IPS-20b (cell line): ENCODE measurements around the gene LLPH.

ENCODE experiments used
- H3K27ac ChIP-seq: one replicate; pipeline ENCODE4 v1.5.1; 2013; ENCODE audit warnings: low read length
- H3K27me3 ChIP-seq: 2 replicates; pipeline ENCODE4 v1.6.1; 2013; ENCODE audit warnings: mild to moderate bottlenecking, low read length, inconsistent platforms; ENCODE audit not compliant: insufficient read depth
- H3K36me3 ChIP-seq: 2 replicates; pipeline ENCODE4 v1.6.1; 2013; ENCODE audit warnings: low read depth, mild to moderate bottlenecking, inconsistent platforms, low read length, moderate library complexity; ENCODE audit not compliant: insufficient read depth
- H3K4me1 ChIP-seq: 2 replicates; pipeline ENCODE4 v1.6.1; 2013; ENCODE audit warnings: mild to moderate bottlenecking, control low read depth, inconsistent platforms, low read length, moderate library complexity; ENCODE audit not compliant: insufficient read depth
- H3K4me3 ChIP-seq: 2 replicates; pipeline ENCODE4 v1.5.1; 2013; ENCODE audit warnings: mild to moderate bottlenecking, low read length, inconsistent platforms
- H3K9ac ChIP-seq: 2 replicates; pipeline ENCODE4 v1.6.1; 2013; ENCODE audit warnings: low read depth, mild to moderate bottlenecking, inconsistent platforms, low read length, moderate library complexity
- H3K9me3 ChIP-seq: 2 replicates; pipeline ENCODE4 v1.6.1; 2013; ENCODE audit warnings: mild to moderate bottlenecking, low read depth, low read length, inconsistent platforms; ENCODE audit not compliant: insufficient read depth

LLPH gene

GRCh38 chr12:66115071-66115600 lies 15.4 kb downstream of the LLPH start:
- H3K4me3 ChIP-seq: no peak overlapping the region
- no peaks in the 10 kb centered on the region for H3K9me3 ChIP-seq
- no peak overlapping the region for H3K9ac ChIP-seq
- no peak overlapping the region for H3K27ac ChIP-seq
- no peaks in the 10 kb centered on the region for H3K27me3 ChIP-seq
- H3K4me1 ChIP-seq: no peaks in the 10 kb centered on the region
- no peaks in the 10 kb centered on the region for H3K36me3 ChIP-seq

GRCh38 chr12:66113471-66113870 lies 17.1 kb downstream of the LLPH start:
- Histone ChIP-seq H3K36me3 (no peaks in the 10 kb centered on the region), H3K27me3 (no peaks in the 10 kb centered on the region), H3K4me1 (peaks cover under 1% of the 10 kb centered on the region; the same call in 1 of the 2 replicates), H3K9me3 (no peaks in the 10 kb centered on the region), H3K4me3 (no peak overlapping the region), H3K27ac (no peak overlapping the region), H3K9ac (no peak overlapping the region)

DNA sequence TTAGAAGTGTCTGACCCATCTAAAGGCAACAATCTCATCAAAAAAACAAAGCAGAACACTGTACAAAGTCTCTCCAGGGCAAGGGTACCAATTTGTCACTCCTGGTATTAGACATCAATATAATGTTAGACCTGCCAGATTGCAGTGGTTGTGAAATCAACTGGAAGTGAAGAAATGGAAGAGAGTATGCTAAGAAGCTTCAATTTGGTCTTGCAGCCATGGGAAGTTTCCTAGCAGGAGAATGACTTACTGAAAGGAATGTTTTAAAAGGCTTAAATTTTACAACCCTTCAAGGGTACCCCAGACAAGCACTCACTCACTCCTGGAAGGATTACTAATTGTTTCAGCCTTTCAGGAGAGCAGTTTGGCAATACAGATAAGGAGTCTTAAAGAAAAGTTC lies 18.9 kb downstream of the LLPH start:
- Histone ChIP-seq H3K9ac (no peak overlapping the region), H3K4me1 (peaks cover 8% of the 10 kb centered on the region; the same call in 1 of the 2 replicates), H3K4me3 (no peak overlapping the region), H3K27ac (no peak overlapping the region), H3K27me3 (no peaks in the 10 kb centered on the region), H3K36me3 (no peaks in the 10 kb centered on the region), H3K9me3 (no peaks in the 10 kb centered on the region)

- H3K4me1 ChIP-seq: peaks cover 8% of the 10 kb centered on the region; the same call in 1 of the 2 replicates
- no peak overlapping the region for H3K4me3 ChIP-seq
- H3K27ac ChIP-seq: no peak overlapping the region
- H3K36me3 ChIP-seq: no peaks in the 10 kb centered on the region
- H3K9me3 ChIP-seq: no peaks in the 10 kb centered on the region
- no peaks in the 10 kb centered on the region for H3K27me3 ChIP-seq
- no peak overlapping the region for H3K9ac ChIP-seq
These were observed 21.5 kb downstream of the LLPH start for GRCh38 chr12:66109056-66109455.

DNA sequence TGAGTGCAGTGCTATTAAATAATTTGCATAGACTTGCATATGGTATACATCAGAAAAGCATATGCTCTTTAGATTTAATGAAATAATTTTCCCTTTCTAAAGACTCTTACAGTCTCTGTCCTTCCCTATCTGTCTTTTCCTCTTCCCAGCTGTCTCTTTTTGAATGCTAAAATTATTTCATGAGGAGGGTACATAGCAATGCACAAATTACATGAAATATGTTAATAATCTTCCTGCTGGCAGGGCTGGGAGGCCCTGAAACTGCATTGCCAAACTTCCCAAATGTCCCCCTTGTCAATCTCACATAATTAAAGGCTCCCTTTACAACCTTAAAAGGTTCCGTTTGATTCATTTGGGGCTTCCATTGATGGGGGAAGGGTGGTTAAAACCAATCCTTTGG lies 22.2 kb downstream of the LLPH start:
- H3K9ac ChIP-seq: no peak overlapping the region
- no peak overlapping the region for H3K27ac ChIP-seq
- no peaks in the 10 kb centered on the region for H3K36me3 ChIP-seq
- H3K4me3 ChIP-seq: no peak overlapping the region
- H3K9me3 ChIP-seq: no peaks in the 10 kb centered on the region
- H3K27me3 ChIP-seq: no peaks in the 10 kb centered on the region
- peaks cover 8% of the 10 kb centered on the region; the same call in 1 of the 2 replicates for H3K4me1 ChIP-seq

DNA sequence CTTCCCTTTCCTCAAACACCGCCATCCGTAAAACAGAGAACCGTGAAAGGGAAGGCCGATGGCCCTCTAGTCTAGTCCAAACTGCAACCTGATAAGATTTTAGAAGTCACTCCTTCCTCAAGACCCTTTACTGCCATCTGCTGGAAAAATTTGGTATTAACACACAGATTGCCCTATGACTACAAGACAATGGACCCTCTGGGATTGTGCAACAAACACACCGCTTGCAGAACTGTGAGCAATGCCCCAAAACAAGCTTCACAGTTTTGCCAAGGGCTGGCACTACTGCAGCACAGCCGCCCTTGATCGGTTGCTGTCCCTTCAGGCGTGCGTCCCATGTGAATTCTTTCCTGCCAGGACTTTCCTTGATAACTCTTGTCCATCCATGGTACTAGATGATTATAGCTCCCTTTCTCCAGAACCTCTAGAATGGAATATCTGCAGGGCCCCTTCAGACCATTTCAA lies 23.1 kb downstream of the LLPH start:
- Histone ChIP-seq H3K9ac (no peak overlapping the region), H3K27me3 (no peaks in the 10 kb centered on the region), H3K4me1 (peaks cover 8% of the 10 kb centered on the region; the same call in 1 of the 2 replicates), H3K36me3 (no peaks in the 10 kb centered on the region), H3K27ac (no peak overlapping the region), H3K4me3 (no peak overlapping the region), H3K9me3 (no peaks in the 10 kb centered on the region)

DNA sequence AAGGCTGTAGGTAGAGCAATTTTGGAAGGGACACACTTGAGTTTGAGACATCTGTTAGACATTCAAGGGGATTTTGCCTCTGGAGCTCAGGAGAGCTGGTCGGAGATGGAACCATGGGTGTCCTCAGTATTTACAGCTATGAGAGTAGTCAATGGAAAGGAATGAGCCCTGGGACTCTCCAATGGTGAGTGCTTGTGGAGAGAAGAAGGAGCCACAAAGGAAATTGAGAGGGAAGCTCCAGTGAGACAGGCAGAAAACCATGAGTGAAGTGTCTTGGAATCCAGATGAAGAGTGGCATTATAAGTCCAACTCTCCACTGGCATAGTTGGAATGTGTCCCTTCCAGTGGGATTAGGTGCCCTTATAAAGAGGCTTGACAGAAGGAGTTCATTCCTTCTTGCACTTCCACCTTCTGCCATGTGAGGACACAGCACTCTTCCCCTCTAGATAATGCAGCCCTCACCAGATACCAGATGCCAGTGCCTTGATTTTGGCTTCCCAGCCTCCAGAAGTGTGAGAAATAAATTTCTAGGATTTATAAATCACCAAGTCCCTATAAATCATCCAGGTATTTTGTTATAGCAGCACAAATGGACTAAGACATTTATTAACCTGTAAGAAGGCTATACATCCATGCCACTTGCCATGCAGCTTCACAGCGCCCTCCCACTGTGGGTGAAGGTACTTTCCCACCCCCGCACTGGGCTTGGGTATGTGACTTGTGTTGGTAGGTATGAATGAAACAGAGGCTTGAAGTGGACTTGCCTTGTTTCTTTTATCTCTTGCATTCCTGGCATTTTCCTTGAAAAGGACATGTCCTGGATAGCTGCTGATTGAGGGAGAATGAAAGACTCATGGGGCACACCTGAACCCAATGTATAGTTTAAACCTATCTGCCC lies 27.3 kb downstream of the LLPH start:
- Histone ChIP-seq H3K9ac (no peak overlapping the region), H3K9me3 (peaks cover 14% of the 10 kb centered on the region), H3K27me3 (no peaks in the 10 kb centered on the region), H3K4me3 (no peak overlapping the region), H3K27ac (no peak overlapping the region), H3K4me1 (peaks cover 6% of the 10 kb centered on the region; the same call in 1 of the 2 replicates), H3K36me3 (no peaks in the 10 kb centered on the region)

- no peaks in the 10 kb centered on the region for H3K36me3 ChIP-seq
- no peak overlapping the region for H3K4me3 ChIP-seq
- H3K9me3 ChIP-seq: no peaks in the 10 kb centered on the region
- H3K27me3 ChIP-seq: no peaks in the 10 kb centered on the region
- H3K27ac ChIP-seq: no peak overlapping the region
- H3K4me1 ChIP-seq: no peaks in the 10 kb centered on the region
- no peak overlapping the region for H3K9ac ChIP-seq
These were observed 37.8 kb downstream of the LLPH start for GRCh38 chr12:66092559-66093269.

GRCh38 chr12:66090157-66090556 lies 40.4 kb downstream of the LLPH start:
- H3K4me1 ChIP-seq: no peaks in the 10 kb centered on the region
- H3K27ac ChIP-seq: no peak overlapping the region

DNA sequence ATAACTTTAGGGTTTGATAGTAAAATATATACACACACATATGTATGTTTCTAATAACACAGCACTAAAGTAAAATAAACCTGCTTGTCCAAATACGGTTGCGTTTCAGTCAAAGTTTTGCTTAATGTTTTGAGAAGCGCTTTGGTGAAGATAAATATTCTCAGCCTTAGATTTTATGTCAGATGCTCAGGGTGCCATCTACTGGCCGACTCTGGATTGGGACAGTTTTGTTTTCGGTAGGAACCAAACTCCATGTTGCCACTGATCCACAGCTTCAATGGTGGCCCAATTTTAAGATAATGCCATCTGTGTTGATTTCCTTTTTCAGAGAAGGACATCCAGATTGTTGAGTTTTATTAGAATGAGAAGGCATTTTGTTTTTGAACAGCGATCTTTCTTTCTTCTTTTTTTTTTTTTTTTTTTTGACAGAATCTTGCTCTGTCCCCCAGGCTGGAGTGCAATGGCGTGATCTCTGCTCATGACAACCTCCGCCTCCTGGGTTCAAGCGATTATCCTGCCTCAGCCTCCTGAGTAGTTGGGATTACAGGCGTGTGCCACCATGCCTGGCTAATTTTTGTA lies 43.1 kb downstream of the LLPH start:
- no peaks in the 10 kb centered on the region for H3K36me3 ChIP-seq
- H3K9ac ChIP-seq: no peak overlapping the region
- no peak overlapping the region for H3K27ac ChIP-seq
- no peaks in the 10 kb centered on the region for H3K4me1 ChIP-seq
- no peaks in the 10 kb centered on the region for H3K27me3 ChIP-seq
- no peak overlapping the region for H3K4me3 ChIP-seq
- no peaks in the 10 kb centered on the region for H3K9me3 ChIP-seq

More at GRCh38 chr12:66090157-66090556, 40.4 kb downstream of the LLPH start:
- H3K4me3 ChIP-seq: no peak overlapping the region
- no peaks in the 10 kb centered on the region for H3K27me3 ChIP-seq
- no peaks in the 10 kb centered on the region for H3K36me3 ChIP-seq
- H3K9me3 ChIP-seq: no peaks in the 10 kb centered on the region
- no peak overlapping the region for H3K9ac ChIP-seq

- Histone ChIP-seq H3K27me3 (no peaks in the 10 kb centered on the region), H3K27ac (no peak overlapping the region), H3K4me1 (no peaks in the 10 kb centered on the region), H3K9me3 (no peaks in the 10 kb centered on the region), H3K36me3 (no peaks in the 10 kb centered on the region), H3K9ac (no peak overlapping the region), H3K4me3 (no peak overlapping the region)
These were observed 44.6 kb downstream of the LLPH start for GRCh38 chr12:66085998-66086397.
